Smooth muscle cell (in vitro differentiated cells): ENCODE measurements around the gene ADCK2. TPM values are rescaled to one million over a fixed set of nuclear protein-coding genes. Genes with fewer than 3 reads are reported as not detected.

ENCODE experiments used
- DNase-seq: peaks from one replicate; lab custom pipeline; 2025; ENCODE audit not compliant: unreplicated experiment; lab: John Stamatoyannopoulos, UW
- H2AFZ ChIP-seq: fragments of 200-600 bp; sonication (generic); 2 replicates; pipeline ENCODE4 v1.6.0; 2016; ENCODE audit warnings: antibody characterized with exemption, low read depth, mild to moderate bottlenecking
- H3F3A ChIP-seq: fragments of 200-600 bp; sonication (generic); 2 replicates; pipeline ENCODE4 v1.6.0; 2017; ENCODE audit warnings: antibody characterized with exemption, low read depth
- H3K27ac ChIP-seq: fragments of 200-600 bp; sonication (generic); 2 replicates; pipeline ENCODE4 v1.5.1; 2016; ENCODE audit warnings: low read depth, mild to moderate bottlenecking
- H3K27me3 ChIP-seq: fragments of 200-600 bp; sonication (generic); 2 replicates; pipeline ENCODE4 v1.6.1; 2016; ENCODE audit warnings: low read depth, mild to moderate bottlenecking
- H3K36me3 ChIP-seq: fragments of 200-600 bp; sonication (generic); 2 replicates; pipeline ENCODE4 v1.5.1; 2016; ENCODE audit warnings: low read depth
- H3K4me1 ChIP-seq: fragments of 200-600 bp; sonication (generic); 2 replicates; pipeline ENCODE4 v1.5.1; 2016; ENCODE audit warnings: low read depth
- H3K4me2 ChIP-seq: fragments of 200-600 bp; sonication (generic); 2 replicates; pipeline ENCODE4 v1.6.0; 2016; ENCODE audit warnings: mild to moderate bottlenecking
- H3K4me3 ChIP-seq: fragments of 200-600 bp; sonication (generic); 2 replicates; pipeline ENCODE4 v1.5.1; 2016; ENCODE audit warnings: mild to moderate bottlenecking
- H3K79me2 ChIP-seq: fragments of 200-600 bp; sonication (generic); 2 replicates; pipeline ENCODE4 v1.6.0; 2016; ENCODE audit warnings: low read depth, mild to moderate bottlenecking
- H3K9ac ChIP-seq: fragments of 200-600 bp; sonication (generic); 2 replicates; pipeline ENCODE4 v1.6.0; 2016; ENCODE audit warnings: low read depth
- H3K9me3 ChIP-seq: fragments of 200-600 bp; sonication (generic); replicated peaks from 2 replicates; pipeline ENCODE4 v1.5.1; 2016; ENCODE audit warnings: low read depth
- H4K20me1 ChIP-seq: fragments of 200-600 bp; sonication (generic); 2 replicates; pipeline ENCODE4 v1.6.0; 2016; ENCODE audit warnings: low read depth
- CTCF ChIP-seq: fragments of 200-600 bp; sonication (generic); IDR thresholded peaks from 2 replicates; pipeline ENCODE4 v1.5.1; 2017; ENCODE audit warnings: borderline replicate concordance, mild to moderate bottlenecking, antibody characterized with exemption; ENCODE audit not compliant: insufficient read depth, poor library complexity, severe bottlenecking
- WGBS: methylation state at CpG from one replicate; pipeline ENCODE4 v1.1.7; 2016; ENCODE audit warnings: low lambda C conversion rate; 5-methylcytosine and 5-hydroxymethylcytosine counted together
- polyA plus RNA-seq: library from polyadenylated mRNA; unstranded; fragments of >200 nt; fragmentation: Nextera tagmentation; extraction: Ambion mirVana; gene quantifications from 2 replicates; pipeline ENCODE4 v1.2.1, GENCODE V29; 2016
- small RNA-seq: library from RNA; depleted of rRNA; stranded (forward); fragments of <200 nt; gene quantifications from one replicate; pipeline ENCODE3, GENCODE V24; 2014
- total RNA-seq: library from RNA; depleted of rRNA; stranded (reverse); fragments of >200 nt; gene quantifications from 2 replicates; pipeline ENCODE4 v1.2.3, GENCODE V29; 2014

Gene ADCK2
- total and polyA plus RNA-seq, 2 experiments from 2014 or later: 8.0 to 10.5 TPM

- peaks cover 7% of the 10 kb centered on the region for H3K36me3 ChIP-seq
- H3K4me2 ChIP-seq: no peak overlapping the region
- no peaks in the 10 kb centered on the region for H3K27me3 ChIP-seq
- no peaks in the 10 kb centered on the region for H4K20me1 ChIP-seq
- no peak overlapping the region for H3K4me3 ChIP-seq
- no peak overlapping the region for H3K9ac ChIP-seq
- no peak for DNase-seq
- H3F3A ChIP-seq: no peaks in the 10 kb centered on the region
- no peaks in the 10 kb centered on the region for H3K79me2 ChIP-seq
- H3K9me3 ChIP-seq: no peaks in the 10 kb centered on the region
- H3K27ac ChIP-seq: no peak overlapping the region
- 98% methylated on average over 2 of the region's 2 CpGs for WGBS
- H2AFZ ChIP-seq: no peak overlapping the region
- TF ChIP-seq CTCF: no peak
- H3K4me1 ChIP-seq: no peaks in the 10 kb centered on the region
Observed at GRCh38 chr7:140744005-140744404, 71.3 kb downstream of the ADCK2 start.

Small RNA genes within 50 kb of the gene (small RNA-seq; reads per million reads assigned to genes)
- not detected for gene RN7SL771P

Other genes starting within 250 kb of the ADCK2 start
- 52.4 and 60.3 TPM in 2 replicates for gene MKRN1, start 193.4 kb upstream of the ADCK2 start, total RNA-seq
- gene MKRN1, start 193.4 kb upstream of the ADCK2 start, polyA plus RNA-seq: 50.2 and 82.8 TPM in 2 replicates
- gene DENND2A, start 32.1 kb upstream of the ADCK2 start, total RNA-seq: 2.8 and 4.6 TPM in 2 replicates
- 1.8 and 5.5 TPM in 2 replicates for gene DENND2A, start 32.1 kb upstream of the ADCK2 start, polyA plus RNA-seq
- 380 TPM in 2 replicates for gene NDUFB2, start 23.8 kb downstream of the ADCK2 start, total RNA-seq
- 376 and 384 TPM in 2 replicates for gene NDUFB2, start 23.8 kb downstream of the ADCK2 start, polyA plus RNA-seq